GM18505 (cell line): ENCODE measurements around the gene SEC14L6.
"Not testable (repeated sequence)": the region's sequence is repeated elsewhere in the genome, so short reads cannot be mapped to it uniquely, and the experiment has no call there.

ENCODE experiments used
- ATAC-seq: cut with Tn5 transposase; IDR thresholded peaks from one replicate; pipeline ENCODE4 v1.9.1; 2021; ENCODE audit not compliant: unreplicated experiment
- POLR2A ChIP-seq: IDR thresholded peaks from 4 replicates; pipeline ENCODE4 v1.6.1; 2011; ENCODE audit warnings: borderline replicate concordance; ENCODE audit not compliant: insufficient read depth, insufficient read length; ENCODE audit errors: extremely low read depth

SEC14L6 gene

DNA sequence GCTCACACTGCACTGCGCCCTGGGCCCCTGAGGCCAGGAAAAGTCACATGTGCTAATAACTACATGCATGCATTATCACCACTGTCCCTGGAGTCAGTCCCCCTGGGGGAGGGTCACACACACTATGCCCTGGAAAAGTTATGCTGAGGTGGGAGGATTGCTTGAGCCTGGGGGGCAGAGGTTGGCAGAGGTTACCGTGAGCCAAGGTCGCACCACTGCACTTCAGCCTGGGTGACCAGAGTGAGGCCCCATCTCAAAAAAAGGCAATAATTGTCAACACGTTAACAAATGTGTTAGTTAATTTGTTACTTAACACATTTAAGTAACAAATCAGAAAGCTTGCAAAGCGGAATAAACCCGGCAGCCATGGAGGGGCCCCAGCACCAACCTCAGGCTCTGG, 13.3 kb upstream of the SEC14L6 start:
- ATAC-seq, result no peak
- no peak for TF ChIP-seq POLR2A

DNA sequence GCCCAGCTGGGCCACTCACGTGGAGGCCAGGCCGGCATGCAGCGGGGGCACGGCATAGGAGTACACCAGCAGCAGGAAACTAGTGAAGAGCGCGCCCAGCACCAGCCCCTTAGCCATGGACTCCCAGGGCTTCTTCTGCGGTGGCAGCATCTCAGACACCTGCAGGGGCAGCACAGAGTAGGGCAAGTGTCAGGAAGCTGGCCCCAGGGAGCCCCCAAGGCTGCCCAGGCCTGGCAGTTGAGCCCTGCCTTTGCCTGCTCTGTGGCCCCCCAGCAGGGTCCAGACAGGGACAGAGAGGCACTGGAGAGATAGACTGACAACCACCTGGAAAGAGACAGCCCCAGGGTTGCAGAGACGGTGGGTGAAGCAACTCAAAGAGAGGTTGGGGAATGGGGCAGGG, 10.7 kb upstream of the SEC14L6 start:
- no peak for ATAC-seq
- TF ChIP-seq POLR2A, result no peak

DNA sequence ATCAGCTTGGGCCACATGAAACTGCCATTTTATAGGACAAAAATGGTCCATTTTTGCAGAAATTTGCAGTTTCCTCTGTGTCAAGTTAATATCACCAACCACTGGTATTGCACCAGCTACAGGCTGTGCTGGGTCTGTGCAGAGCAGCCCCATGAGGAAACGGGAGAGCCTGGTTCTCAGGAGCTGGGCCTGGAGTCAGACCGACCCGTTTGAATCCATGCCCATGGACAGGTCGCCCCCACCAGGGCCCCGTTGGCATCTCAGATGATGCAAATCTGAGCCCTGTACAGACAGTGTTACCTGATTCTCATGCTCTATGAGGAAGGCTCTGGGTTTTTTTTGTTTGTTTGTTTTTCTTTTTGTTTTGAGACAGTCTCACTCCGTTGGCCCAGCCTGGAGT, 9.8 kb upstream of the SEC14L6 start:
- no peak for ATAC-seq
- TF ChIP-seq POLR2A, result no peak

DNA sequence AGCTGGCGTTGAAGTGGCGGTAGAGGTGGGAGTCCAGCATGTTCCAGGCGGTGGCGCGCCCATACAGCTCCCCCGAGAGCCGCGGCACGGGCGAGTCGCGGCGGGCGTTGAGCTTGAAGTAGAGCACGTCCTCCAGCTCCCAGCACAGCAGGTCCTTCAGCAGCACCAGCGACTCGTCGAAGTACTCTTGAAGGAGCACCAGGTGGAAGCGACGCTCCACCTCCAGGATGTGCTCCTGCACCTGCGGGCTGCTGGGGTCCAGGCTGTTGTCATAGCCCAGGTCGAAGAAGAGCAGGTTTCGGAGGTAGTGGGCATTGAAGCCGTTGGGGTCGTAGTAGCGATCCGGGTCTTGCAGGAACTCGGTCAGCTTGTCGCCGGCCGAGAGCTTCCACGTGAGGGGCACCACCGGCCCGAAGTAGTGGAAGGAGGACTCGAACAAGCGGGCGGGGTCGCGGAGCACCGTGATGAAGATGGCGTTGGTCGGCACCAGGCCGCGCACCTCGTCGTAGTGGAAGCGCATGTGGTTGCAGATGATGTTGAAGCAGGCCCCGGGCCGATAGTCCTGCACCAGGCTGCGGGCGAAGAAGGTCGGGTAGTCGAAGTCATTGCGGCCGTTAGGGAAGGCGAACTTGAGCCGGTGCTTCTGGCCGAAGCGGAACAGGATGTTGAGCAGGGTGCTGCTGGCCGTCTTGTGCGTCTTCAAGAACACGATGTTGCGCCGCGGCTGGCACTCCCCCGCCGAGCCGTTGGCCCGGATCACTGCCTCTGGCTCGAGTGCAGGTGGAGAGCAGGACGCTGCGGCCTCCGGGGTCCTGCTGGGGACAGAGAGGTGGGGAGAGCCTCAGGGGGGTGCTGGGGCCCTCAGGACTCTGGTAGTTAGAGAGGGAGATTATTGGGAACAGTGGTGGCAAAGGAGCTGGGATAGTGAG, 9.0 kb upstream of the SEC14L6 start:
- ATAC-seq, result no peak
- TF ChIP-seq POLR2A, result no peak

DNA sequence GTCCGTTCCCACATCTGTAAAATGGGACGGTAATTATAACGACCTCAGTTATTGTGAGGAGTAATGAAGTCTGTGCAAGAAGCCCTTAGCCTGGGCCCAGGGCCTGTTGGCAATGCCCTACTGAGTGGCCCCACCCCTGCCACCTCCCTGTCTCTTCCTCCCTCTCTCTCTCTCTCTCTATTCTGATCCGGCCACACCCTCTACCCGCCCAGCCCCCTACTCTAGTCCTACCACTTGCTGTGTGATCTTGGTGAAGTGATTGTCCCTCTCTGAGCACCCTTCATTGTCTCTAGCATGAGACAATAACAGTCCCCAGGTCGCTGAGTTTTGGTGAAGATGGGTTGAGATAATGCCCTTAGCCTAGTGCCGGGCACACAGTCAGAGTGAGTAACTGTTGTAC, 7.4 kb upstream of the SEC14L6 start:
- no peak for TF ChIP-seq POLR2A
- no peak for ATAC-seq

DNA sequence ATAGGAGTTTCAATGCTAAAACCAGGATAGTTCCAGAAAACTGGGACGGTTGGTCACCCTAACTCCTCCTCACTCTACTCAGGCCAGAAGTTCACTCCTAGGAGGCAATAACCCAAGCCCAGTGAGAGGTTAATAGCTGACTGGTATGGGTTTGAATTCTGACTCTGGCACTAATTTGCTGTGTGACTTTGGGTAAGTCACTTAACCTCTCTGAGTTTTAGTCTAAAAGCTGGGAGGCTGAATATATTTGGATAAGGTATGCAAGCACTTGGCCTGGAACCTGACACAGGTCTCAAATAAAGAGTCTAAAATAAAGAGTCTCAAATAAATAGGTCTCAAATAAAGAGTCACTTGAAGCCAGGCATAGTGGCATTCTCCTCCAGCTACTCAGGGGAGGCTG, 6.2 kb upstream of the SEC14L6 start:
- TF ChIP-seq POLR2A, result no peak
- ATAC-seq, result no peak

DNA sequence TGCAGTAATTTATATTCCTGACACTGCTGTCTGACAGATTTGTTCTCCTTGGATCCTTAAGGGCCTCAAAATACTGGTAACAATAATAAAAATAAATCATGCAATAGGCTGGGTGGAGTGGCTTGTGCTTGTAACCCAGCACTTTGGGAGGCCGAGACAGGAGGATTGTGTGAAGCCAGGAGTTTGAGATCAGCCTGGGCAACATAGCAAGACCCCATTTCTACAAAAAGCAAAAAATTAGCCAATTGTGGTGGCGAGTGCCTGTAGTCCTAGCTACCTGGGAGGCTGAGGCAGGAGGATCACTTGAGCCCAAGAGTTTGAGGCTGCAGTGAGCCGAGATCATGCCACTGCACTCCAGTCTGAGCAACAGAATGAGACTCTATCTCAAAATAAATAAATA, 5.3 kb upstream of the SEC14L6 start:
- not testable (repeated sequence) for ATAC-seq

DNA sequence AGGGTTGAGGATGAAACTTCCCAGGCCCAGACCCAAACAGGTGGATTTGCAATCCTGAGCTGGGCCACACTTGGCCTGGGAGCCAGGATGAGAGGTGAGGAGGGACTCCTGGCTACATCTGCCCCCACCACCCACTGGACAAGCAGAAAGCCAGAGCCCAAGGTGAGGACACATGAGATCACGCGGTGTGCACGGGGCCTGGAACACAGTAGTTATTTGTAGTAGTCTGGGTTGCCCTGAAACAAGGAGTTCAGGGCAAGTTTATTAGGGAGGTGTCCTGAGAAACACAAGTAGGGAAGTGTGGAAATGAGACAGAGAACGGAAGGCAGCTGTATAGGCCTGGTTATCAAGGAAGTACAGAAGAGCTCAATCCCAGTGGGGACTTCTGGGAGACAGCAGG, 647 bp upstream of the SEC14L6 start:
- no peak for ATAC-seq
- TF ChIP-seq POLR2A, result no peak

DNA sequence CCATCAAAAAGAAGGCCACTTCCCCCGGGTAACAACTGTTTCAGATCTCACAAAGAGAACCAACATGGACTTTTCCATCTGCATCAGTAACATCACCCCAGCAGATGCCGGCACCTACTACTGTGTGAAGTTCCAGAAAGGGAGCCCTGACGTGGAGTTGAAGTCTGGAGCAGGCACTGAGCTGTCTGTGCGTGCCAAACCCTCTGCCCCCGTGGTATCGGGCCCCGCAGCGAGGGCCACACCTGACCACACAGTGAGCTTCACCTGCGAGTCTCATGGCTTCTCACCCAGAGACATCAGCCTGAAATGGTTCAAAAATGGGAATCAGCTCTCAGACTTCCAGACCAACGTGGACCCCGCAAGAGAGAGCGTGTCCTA, 3.7 kb downstream of the SEC14L6 start:
- TF ChIP-seq POLR2A, result no peak
- ATAC-seq, result no peak

DNA sequence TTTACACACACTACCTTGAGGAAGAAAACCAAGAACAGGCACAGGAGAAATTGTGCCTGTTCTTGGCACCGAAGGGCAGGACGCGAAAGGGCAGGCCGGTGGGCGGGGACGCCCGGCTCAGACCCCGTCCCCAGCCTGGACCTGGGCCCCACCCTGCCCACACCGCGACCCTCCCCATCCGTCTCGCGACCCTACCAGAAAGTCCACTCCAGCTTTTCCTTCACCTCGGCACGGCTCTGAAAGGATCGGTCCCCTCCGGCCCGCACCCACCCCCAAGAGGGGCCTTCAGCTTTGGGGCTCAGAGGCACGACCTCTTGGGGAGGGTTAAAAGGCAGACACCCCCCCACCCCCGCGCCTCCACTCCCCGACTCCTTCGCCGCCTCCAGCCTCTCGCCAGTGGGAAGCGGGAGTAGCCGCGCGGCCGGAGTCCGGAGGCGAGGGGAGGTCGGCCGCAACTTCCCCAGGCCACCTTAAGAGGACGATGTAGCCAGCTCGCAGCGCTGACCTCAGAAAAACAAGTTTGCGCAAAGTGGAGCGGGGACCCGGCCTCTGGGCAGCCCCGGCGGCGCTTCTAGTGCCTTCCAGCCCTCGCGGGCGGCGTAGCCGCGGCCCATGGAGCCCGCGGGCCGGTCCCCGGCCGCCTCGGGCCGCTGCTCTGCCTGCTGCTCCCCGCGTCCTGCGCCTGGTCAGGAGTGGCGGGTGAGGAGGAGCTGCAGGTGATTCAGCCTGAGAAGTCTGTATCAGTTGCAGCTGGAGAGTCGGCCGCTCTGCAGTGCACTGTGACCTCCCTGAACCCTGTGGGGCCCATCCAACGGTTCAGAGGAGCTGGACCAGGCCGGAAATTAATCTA, 4.4 kb downstream of the SEC14L6 start:
- ATAC-seq, result no peak
- no peak for TF ChIP-seq POLR2A

DNA sequence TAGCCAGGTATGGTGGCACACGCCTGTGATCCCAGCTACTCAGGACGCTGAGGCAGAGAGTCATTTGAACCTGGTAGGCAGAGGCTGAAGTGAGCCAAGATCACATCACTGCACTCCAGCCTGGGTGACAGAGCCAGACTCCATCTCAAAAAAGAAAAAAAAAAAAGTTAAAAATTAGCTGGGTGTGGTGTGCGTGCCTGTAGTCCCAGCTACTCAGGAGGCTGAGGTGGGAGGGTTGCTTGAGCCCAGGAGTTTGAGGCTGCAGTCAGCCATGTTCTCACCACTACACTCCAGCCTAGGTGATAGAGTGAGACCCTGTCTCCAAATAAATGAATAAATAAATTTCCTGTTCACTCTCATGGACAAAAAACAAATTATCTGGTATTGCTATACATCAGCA, 5.0 kb downstream of the SEC14L6 start:
- ATAC-seq, result not testable (repeated sequence)

DNA sequence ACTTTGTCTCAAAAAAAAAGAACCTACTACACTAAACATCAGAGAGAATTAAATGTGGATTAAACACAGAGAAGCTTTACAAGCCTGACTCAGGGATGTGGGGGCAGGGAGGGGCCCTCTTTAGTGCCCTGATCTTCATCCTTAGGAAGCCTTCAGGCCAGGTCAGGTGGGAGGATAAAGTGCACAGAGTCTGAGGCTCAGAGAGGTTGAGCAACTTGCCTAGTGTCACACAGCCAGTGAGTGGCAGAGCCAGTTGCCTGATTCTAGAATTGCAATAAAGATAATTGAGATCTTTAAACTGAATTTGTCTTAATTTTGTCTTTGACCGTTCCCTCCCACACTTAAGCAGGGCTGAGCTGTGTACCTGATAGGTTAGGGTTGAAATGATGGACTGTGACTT, 7.2 kb downstream of the SEC14L6 start:
- TF ChIP-seq POLR2A, result no peak
- no peak for ATAC-seq

DNA sequence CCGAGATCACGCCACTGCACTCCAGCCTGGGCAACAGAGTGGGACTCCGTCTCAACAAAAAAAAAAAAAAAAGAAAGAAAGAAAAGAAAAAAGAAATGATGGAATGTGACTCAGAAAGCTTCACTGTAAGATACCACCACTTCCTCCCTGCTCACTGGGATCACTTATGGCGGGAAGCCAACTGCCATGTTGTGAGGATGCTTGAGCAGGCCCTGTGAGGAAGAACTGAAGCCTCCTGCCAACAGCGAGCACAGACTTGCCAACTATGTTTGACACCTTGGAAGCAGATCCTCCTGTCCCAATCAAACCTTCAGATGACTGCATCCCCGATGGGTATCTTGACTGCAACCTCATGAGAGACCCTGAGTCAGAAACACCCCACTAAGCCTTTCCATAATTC, 8.3 kb downstream of the SEC14L6 start:
- ATAC-seq, result no peak
- no peak for TF ChIP-seq POLR2A

DNA sequence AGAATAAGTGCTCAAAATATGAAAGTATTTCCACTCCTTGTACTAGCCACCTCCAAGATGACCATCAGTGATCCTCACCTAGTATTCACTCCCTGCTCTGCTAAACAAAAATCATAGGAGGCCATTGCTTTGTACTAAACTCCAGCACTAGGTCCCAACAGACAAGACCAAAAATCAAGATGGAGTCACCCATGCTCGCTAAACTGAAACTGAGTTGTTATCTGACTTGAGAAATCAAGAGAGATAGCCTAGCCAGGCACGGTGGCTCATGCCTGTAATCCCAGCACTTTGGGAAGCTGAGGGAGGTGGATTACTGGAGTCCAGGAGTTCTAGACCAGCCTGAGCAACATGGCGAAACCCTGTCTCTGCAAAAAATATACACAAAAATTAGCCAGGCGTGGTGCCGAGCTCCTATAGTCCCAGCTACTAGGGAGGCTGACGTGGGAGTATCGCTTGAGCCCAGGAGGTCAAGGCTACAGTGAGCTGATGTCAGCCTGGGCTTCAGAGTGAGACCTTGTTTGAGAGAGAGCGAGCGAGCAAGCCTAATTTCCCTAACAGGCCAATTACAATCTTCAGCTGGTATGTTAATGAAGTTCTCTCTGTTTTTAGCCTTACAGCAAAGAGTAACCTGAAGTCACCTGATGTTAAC, 9.3 kb downstream of the SEC14L6 start:
- ATAC-seq, result no peak
- no peak for TF ChIP-seq POLR2A
